Bone marrow (tissue), 2 donors: ENCODE measurements around the gene AHNAK2.

ENCODE experiments used
- DNase-seq, 2 donors: peaks; one replicate each; lab custom pipeline; 2025; lab: John Stamatoyannopoulos, UW

The AHNAK2 gene

DNA sequence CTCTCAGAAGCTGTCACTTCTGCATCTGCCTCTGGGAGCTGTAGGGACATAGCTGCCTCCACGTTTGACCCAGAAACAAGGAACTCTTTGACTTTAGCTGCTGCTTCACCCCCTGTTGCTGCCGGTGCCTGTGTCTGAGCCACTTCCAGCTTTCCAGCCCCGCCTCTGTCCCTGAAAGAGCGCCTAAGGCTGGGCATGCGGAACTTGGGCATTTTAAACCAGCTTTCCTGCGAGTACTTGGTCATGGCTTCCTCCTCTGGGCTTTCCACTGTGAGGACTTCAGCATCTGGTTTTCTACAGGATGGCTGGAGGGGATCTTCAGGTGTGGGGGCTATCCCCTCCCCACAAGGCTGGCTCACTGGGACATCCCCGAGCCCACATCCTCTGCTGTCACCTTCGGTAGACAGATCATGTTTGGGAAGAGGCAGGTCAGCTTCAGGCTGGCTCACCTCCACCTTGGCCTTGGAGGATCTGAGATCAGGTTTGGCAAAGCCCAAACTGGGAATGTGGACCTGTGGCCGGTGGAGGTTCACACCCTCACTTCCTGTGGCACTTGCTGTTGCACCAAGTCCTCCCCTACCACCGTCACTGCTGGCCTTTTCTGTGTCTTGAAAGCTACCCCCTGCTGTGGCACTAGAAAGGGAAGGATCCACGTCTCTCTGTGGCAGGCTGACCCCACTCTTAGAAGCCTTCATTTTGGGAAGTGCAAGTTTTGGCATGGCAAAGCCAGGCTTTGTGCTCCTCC lies 38.3 kb downstream of the AHNAK2 start:
- no peak for DNase-seq

DNA sequence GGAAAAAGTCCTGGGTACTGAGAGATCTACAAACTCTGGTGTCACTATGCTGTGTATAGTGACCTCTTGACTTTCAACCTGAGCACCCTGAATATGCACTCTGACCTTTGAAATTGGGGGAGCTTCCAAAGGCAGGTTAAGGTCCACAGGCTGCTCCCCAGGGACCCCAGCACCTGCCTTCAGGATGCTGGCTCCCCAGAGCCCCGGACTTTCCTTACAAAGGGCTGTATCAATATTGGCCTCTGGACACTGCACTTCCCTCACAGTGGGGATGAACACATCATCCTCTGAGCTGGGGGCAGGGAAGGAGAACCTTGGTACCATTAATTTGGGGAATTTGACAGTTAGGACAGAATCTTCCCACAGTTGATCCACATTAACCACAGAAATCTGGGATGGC lies 39.2 kb downstream of the AHNAK2 start:
- DNase-seq: no peak

DNA sequence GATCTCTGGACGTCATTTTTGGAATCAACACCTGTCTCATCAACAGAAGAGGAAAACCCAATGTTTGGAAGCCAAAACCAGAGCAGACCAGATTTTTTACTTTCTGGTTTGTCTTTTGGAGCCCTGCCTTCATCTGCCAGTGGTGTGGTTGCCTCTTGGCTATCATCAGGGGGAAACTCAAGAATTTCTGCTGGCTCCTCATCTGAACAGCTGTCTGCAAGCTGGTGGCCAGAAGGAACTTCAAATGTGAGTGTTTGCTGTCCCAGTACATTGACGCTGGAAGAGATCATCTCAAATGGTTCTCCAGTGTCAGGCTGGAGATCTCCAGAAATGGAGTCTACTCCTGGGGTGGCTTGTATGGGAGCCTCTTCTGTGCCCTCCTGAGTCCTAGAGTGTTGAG lies 39.7 kb downstream of the AHNAK2 start:
- DNase-seq: no peak

DNA sequence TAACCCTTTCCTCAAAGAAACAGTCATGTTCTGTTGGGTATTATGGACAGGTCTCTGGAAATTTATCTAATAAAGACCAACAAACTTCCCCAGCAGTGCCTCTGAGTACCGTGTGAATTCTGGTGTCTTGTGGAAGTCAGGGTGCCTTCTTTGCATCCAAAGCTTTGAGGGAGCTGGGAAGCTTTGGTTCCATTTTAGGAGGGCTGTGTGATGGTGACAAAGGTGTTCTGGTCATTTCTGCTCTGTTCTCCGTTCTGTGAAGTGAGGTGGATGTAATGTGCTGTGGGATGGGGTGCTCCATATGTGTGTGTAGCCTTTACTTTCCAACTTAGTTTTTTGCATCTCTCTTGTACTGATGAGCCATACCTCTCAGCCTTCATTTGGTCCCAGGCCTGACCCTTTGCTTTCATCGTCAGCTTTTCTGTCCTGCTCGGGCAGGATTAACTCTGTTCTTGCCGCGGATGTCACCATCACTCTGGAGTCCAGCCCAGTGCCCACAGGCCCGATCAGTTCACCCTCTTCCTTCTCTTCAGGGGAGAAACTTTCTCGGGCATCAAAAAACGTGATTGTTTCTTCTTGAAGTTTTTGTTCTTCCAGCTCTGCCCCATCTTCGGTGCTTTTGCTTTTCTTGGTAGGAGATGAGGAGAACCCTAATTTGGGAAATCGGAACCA lies 40.3 kb downstream of the AHNAK2 start:
- DNase-seq: no peak

DNA sequence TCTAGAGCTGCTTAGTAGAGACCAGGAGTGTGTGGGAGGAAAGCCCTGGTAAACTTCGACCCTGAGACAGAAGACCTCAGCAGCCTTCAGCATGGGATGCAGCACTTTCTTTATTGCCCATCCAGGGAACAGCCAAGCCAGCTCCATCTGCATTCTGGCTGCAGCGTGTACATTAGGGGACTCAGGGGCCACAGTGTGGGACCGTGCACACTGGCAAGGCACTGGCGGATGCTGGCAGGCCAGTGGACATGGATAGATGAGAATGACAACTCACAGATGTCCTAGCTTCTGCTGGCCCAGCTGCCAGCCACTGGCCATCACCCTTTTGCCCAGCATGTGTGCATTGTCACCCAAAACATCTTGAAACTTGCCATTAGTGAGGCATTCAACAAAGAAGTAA lies 41.0 kb downstream of the AHNAK2 start:
- DNase-seq: no peak

DNA sequence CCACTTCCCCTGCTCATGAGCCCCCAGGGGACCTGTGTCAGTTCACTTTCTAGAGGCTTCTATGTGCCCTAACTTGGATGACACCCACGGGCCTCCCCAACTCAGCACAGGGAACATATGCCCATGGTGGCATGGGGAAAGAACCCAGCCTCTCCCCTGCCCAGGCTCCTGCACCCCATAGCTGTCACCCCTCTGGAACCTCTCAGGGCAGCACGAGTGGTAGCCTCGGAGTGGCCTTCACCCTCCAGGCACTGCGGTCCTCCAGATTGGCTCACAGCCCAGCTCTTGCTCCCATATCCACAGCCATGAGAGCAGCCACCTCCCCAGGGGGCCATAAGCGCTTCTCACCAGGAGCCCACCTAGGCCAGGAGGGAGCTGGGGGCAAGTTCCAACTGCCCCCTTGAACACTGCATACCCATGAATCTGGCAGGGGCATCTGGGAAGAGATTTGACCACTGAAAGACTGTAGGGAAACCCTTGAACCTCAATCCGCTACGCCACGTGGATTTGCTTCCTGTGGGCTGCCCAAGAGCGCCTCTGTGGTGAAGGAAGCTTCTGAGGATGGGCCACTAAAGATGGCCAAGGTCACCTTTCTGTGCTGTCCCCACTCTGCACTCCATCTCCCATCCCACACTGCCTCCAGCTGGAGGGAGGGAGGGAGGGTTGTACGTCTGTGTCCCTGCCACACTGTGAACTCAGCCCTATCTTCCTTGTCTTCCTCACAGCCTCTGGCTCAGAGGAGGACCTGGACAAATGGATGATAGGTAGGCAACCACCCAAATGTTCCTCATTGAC lies 41.6 kb downstream of the AHNAK2 start:
- no peak for DNase-seq

DNA sequence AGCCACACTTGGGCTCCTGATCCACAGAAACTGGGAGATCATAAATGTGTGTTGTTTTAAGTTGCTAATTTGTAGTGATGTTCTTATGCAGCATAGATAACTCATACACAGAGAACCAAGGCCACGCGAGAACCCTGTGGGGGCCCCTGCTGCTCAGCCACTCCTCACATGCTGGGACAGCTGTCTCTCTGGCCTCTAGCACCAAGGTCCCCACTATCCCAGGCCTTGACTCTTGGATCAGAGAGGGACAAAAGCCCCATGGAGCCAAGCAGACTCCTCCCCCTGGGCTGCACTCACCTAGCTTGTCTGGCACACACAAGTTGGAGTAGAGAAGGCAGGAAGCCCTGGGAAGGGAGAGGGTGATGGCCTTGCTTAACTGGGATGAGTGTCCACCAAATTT lies 42.2 kb downstream of the AHNAK2 start:
- DNase-seq: no peak

DNA sequence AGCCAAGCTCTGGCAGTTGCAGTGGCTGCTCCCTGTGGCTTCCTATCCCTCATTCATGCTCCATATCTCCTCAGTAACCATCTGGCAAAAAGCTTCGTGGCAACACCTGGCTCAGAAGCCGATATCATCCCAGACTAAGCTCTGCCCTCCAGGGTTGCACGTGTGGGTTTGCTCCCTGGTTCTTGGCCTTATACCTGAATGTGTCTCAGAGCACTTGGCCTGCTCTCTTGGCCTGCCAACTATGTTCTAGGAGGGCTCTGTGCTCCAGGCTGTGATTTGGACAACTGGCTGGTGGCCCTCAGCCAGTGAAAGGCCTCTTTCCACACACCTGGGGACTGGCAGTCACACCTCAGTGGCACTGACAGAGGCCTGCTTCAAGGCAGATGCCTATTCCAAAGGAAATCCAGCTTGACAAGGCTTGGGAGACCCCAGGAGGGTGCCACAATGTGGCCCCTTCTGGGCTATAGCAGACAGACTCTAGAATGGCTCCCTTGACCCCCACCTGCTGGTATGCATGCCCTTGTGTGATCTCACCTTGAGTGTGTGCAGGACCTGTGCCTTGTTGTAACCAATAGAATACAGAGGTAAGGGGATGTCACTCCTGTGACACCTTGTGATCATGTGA lies 43.0 kb downstream of the AHNAK2 start:
- DNase-seq: no peak

DNA sequence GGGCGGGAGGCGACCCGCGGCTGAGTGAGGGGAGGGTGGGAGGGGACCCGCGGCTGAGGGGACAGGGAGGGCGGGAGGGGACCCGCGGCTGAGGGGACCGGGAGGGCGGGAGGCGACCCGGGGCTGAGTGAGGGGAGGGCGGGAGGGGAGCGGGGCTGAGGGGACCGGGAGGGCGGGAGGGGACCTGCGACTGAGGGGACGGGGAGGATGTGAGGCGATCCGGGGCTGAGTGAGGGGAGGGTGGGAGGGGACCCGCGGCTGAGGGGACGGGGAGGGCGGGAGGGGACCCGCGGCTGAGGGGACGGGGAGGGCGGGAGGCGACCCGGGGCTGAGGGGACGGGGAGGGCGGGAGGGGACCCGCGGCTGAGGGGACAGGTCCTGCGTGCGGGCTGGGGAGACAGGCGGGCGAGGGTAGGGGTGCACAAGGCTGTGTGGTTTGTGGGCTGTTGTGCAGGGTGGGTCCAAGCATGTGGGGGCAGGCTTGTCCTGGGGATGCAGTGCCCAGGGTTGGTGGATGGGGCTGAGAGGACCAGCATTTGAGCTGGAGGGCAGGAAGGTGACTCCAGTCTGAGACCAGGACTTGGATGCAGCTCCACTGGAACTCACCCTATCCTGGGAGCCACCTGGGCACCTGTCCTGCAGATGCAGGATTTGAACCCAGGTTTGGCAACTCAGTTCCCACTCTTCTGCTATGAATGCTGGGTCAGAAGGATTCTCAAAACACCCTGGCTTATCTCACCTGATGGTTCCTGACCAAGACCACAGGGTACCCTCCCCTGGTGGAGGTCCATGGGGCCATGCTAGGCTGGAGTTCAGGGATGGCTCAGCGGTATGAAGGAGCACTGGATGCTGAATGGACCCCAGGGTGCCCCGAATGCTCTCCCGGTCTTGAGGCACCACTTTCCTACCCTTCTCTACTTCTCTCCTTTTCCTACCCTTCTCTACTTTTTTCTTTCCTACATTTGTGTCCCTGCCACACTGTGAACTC lies 44.1 kb downstream of the AHNAK2 start:
- DNase-seq: no peak

DNA sequence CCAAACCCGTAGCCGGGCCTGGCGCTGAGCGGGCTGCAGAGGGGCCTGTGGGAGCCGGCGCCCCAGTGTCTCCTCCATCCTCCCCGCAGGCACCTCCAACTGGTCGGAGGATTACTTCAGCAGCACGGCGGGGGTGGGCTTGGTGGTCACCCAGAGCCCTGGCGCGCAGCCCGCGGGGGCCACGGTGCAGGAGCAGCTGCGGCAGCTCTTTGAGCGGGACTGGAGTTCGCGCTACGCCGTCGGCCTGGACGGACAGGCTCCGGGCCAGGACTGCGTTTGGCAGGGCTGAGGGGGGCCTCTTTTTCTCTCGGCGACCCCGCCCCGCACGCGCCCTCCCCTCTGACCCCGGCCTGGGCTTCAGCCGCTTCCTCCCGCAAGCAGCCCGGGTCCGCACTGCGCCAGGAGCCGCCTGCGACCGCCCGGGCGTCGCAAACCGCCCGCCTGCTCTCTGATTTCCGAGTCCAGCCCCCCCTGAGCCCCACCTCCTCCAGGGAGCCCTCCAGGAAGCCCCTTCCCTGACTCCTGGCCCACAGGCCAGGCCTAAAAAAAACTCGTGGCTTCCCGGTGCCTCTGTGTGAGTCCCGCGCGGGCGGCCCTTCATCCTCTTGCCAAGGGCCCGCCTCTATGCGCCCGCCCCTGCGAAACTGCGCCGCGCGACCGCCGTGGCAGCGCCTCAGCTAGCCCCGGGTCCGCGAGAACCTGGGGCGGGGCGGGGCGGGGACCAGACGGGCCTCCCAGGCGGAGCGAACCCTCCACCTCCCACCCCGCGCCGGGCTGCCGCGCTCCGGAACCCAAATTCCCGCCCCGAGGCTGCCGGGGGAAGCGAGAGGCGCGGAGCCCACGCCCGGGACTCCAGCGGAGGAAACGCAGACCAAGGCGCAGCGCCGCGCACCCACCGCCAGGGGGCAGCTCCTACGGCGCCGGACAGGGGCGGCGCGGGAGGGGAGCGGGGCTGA lies 45.2 kb downstream of the AHNAK2 start:
- DNase-seq: peak; percentile 54 to 66

DNA sequence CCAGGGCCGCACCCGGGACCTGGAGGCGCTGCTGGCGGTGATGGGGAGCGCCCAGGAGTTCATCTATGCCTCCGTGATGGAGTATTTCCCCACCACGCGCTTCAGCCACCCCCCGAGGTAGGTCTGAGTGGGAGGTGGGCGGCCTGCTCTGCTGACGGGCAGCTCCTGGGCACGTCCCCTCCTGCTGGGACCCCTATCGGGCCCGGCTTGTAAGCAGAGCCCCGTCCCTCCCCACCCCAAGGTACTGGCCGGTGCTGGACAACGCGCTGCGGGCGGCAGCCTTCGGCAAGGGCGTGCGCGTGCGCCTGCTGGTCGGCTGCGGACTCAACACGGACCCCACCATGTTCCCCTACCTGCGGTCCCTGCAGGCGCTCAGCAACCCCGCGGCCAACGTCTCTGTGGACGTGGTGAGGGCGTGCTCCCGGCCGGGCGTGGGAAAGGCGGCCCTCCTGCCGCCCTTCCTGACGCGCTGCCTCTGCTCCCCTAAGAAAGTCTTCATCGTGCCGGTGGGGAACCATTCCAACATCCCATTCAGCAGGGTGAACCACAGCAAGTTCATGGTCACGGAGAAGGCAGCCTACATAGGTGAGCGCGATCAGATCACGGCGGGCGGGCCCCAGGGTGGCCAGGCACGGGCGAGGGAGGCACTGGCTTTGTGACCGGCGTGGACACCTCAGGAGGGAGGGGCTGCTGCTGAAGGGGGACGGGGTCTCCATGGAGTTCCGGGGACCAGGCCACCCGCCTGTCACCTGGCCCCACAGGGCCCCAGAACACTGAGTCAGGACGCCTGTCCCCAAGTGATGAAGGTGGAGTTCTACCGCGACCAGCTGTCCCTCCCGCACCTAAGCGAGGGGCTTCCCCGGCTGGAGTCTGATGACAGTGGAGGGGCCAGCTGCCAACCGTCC lies 46.2 kb downstream of the AHNAK2 start:
- DNase-seq: no peak

DNA sequence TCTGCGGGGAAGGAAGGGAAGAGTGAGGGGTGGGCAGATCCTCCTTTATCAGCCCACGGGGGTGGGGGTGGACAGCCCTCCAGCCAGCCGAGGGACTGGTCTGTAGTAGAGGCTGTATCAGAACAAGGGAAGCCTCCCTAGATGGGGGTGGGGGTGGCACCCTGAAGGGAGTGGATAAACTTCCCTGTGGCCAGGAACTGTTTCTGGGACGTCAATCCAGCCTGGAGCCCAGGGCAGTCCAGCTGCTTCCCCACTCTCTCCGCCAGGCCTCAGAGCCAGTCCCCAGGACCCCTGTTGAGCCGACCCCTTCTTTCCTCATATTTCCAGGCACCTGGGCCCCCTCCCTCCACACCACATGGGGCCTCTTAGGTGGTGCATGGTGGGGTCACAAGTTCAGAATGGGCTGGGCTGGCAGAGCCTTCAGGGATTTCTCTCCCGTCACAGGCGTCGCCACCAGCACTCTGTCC lies 46.8 kb downstream of the AHNAK2 start:
- no peak for DNase-seq

DNA sequence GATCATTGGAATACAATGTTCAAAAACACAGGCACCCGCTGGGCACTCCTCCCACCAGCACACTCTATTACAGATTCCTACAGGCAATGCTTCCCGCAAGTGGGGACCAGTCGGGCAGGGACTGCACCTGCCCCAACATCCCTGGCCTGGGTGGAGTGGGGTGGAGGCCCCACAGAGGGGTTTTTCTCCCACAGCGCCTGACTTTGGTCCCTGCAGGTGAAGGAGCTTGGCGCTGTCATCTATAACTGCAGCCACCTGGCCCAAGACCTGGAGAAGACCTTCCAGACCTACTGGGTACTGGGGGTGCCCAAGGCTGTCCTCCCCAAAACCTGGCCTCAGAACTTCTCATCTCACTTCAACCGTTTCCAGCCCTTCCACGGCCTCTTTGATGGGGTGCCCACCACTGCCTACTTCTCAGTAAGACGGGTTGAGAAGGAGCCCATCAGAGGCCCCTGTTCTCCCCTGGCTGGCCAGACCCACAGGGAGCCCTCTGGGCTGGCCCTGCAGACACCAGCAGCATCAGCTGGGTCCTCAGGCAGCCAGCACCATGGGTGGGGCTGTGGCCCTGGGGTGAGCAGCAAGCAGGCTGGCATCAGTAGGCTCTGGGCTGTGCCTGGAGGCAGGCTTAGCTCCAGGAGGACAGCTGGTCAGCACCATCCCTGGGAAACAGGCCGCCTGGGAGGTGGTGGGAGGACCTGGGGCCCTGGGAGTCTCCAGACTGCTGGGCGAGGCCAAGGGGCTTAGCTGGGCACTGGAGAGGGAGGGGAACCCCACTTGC lies 47.5 kb downstream of the AHNAK2 start:
- DNase-seq: no peak

DNA sequence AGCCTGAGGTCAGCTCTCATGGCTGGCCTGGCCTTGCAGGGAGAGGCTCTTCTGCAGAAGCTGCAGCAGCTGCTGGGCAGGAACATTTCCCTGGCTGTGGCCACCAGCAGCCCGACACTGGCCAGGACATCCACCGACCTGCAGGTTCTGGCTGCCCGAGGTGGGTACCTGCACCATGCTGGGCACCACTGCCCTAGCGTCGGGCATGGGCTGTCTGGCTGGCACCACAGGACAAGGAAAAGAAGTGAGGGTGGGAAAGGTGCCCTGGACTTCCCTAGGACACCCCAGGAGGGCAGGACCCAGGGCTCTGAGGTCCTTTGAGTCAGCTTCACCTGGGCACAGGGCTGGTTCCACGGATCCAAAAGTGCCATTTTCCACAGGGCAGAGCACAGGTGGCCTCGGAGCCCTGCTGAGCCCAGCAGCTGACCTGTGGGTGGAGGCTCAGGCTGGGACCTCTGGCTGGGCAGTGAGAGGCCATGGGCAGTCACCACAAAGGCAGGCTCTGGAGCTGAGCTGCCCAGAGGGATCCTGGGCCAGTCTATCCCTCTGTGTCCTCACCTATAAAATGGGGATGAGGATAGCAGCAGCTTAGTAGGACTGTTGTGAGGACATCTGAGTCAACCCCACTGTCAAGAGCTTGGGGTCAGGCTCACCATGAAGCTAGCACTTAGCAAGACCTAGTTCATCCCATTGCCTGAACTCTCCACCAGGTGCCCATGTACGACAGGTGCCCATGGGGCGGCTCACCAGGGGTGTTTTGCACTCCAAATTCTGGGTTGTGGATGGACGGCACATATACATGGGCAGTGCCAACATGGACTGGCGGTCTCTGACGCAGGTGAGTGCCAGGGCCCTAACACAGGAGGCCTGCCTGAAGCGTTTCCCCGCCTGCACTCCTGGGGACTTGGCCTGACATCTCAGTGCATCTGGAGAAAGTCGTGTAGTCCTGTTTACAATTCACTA lies 48.6 kb downstream of the AHNAK2 start:
- DNase-seq: no peak

DNA sequence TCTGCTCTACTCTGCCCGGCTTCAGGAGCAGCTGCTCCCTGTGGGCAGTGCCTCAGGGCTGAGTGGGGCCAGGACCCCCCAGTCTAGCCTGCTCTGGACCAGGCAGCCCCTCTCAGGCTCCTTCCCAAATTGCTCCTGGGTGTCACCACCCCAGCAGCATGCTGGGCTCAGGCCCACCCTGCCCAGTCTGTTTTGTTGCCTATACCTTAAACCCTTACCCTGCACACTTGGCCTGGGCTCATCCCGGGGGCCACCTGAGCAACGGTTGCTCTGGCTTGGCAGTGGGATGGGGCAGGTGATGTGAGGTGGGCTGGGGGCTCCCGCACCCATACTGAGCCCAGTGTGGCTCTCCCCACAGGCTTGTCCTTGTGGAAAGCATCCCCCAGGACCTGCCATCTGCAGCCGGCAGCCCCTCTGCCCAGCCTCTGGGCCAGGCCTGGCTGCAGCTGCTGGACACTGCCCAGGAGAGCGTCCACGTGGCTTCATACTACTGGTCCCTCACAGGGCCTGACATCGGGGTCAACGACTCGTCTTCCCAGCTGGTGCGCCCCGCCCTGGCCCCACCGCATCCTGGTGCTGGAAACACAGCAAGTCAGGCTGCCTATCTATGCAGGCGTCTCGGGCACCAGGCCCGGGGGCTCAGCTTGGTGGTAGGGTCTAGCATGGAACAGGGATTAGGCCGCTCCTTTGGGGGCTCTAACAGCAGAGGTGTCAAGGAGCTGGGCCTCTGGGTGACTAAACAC lies 49.6 kb downstream of the AHNAK2 start:
- DNase-seq: no peak

DNA sequence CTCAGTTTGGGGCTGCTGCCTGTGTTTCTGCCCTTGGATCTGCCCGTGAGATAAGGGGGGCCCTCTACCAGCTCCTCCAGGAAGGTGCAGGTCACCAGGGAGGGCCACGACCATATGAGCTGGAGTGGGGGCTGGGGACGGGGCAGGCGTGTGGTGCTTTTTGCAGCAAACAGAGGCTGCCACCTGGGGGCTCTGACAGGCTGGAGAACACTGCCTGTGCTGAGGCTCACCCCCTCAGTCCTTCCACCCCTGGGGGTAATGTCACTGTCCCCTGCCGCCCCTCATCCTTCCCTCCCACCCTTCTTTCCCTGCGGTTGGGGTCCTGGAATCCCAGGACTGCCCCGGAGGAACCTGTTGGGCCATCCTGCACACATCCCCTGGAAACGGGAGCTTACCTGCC lies 50.3 kb downstream of the AHNAK2 start:
- no peak for DNase-seq
